ENCODE results near the gene CDKAL1. TPM values are rescaled to one million over a fixed set of nuclear protein-coding genes. Genes with fewer than 3 reads are reported as not detected.

The CDKAL1 gene
- polyA plus RNA-seq, 2 of the 4 experiments (the other 2 are of a cell fraction), result 4.7 to 8.3 TPM

- H3K4me2 ChIP-seq, result peak overlapping the region; percentile 69
- ChIA-PET POLR2A (no interaction called here), CTCF (no interaction called here)
- ATAC-seq, result no peak
- FAIRE-seq, result no peak
- no peak for DNase-seq (ENCODE audit: low read depth in 1 of 2, low spot score in 1 of 2)
- H3K4me1 ChIP-seq, result peaks cover 6% of the 10 kb centered on the region; the same call in 1 of the 3 replicates
- WGBS (ENCODE audit: missing lambda C conversion rate), result 45% methylated on average over 6 of the region's 6 CpGs
- no peaks in the 10 kb centered on the region for H3K9me3 ChIP-seq
- H3K27ac ChIP-seq, result peak overlapping the region; percentile 77 to 90
- TF ChIP-seq HDAC2 (IDR thresholded peaks at IDR 0.05) (no peak), EP300 (IDR thresholded peaks at IDR 0.05) (no peak)
- H3K4me3 ChIP-seq, result peak overlapping the region; percentile 58
These were observed 437 bp upstream of the CDKAL1 start for GRCh38 chr6:20533746-20534294.

- H3K4me2 ChIP-seq, result no peak overlapping the region
- ATAC-seq, result no peak
- no peak for DNase-seq (ENCODE audit: low read depth in 1 of 2, low spot score in 1 of 2)
- ChIA-PET POLR2A (no interaction called here), CTCF (interaction anchor here (0.7 to 1.3 kb wide), 3 partner anchors 10 to 1042 kb away, joined by 3 to 5 read pairs (median 3); no protein-coding TSS in a partner anchor)
- no peaks in the 10 kb centered on the region for H3K9me3 ChIP-seq
- H3K4me3 ChIP-seq, result no peak overlapping the region
- no peak for FAIRE-seq
- 82% methylated on average over 1 of the region's 1 CpG for WGBS (ENCODE audit: missing lambda C conversion rate)
- TF ChIP-seq MYC (IDR thresholded peaks at IDR 0.05; ENCODE audit: borderline replicate concordance, low read length) (no peak), KDM1A (IDR thresholded peaks at IDR 0.05; ENCODE audit: low read depth) (no peak), FOSB (CRISPR knock-in tag; IDR thresholded peaks at IDR 0.05) (no peak), E2F6 (IDR thresholded peaks at IDR 0.05; ENCODE audit: borderline replicate concordance, low read depth) (no peak), RAD21 (conservative IDR thresholded peaks at IDR 0.05 in 1 of 2, IDR thresholded peaks at IDR 0.05 in 1 of 2) (no peak)
- no peak overlapping the region for H3K27ac ChIP-seq
- H3K4me1 ChIP-seq, result peaks cover 16% of the 10 kb centered on the region; the same call in 2 of the 3 replicates
These were observed 3.9 kb downstream of the CDKAL1 start for GRCh38 chr6:20538131-20538662.

- H3K27ac ChIP-seq, result no peak overlapping the region
- FAIRE-seq (no peak), ATAC-seq (no peak), DNase-seq (ENCODE audit: low read depth in 1 of 2, low spot score in 1 of 2) (no peak)
- 91% methylated on average over 4 of the region's 4 CpGs for WGBS (ENCODE audit: missing lambda C conversion rate)
- CTCF ChIA-PET, result interaction anchor here (1.3 kb wide), 1 partner anchor 18 kb away, joined by 3 read pairs; no protein-coding TSS in a partner anchor
- no peak overlapping the region for H3K4me3 ChIP-seq
- TF ChIP-seq NPAS2 (CRISPR knock-in tag; IDR thresholded peaks at IDR 0.05; ENCODE audit: borderline replicate concordance) (no peak), HEYL (CRISPR knock-in tag; IDR thresholded peaks at IDR 0.05) (no peak), NFE2L2 (conservative IDR thresholded peaks at IDR 0.05; ENCODE audit: low read length) (no peak), FOXS1 (CRISPR knock-in tag; IDR thresholded peaks at IDR 0.05) (no peak)
- H3K4me2 ChIP-seq, result no peak overlapping the region
- H3K4me1 ChIP-seq, result peaks cover 19% of the 10 kb centered on the region; the same call in 2 of the 3 replicates
- no peaks in the 10 kb centered on the region for H3K9me3 ChIP-seq
- POLR2A ChIA-PET, result no interaction called here
These were observed 4.7 kb downstream of the CDKAL1 start for GRCh38 chr6:20538907-20539306.

GRCh38 chr6:20539387-20539786, 5.1 kb downstream of the CDKAL1 start:
- no peak overlapping the region for H3K27ac ChIP-seq
- ChIA-PET POLR2A (no interaction called here), CTCF (no interaction called here)
- peaks cover 19% of the 10 kb centered on the region; the same call in 2 of the 3 replicates for H3K4me1 ChIP-seq
- FAIRE-seq (no peak), ATAC-seq (no peak), DNase-seq (ENCODE audit: low read depth in 1 of 2, low spot score in 1 of 2) (no peak)
- 90% methylated on average over 2 of the region's 2 CpGs for WGBS (ENCODE audit: missing lambda C conversion rate)
- no peaks in the 10 kb centered on the region for H3K9me3 ChIP-seq
- H3K4me3 ChIP-seq, result no peak overlapping the region
- no peak for TF ChIP-seq PBX3 (IDR thresholded peaks at IDR 0.05)
- no peak for TF ChIP-seq NPAS2 (CRISPR knock-in tag; IDR thresholded peaks at IDR 0.05; ENCODE audit: borderline replicate concordance)
- TF ChIP-seq EHMT2 (IDR thresholded peaks at IDR 0.05; ENCODE audit: low read depth), result no peak
- TF ChIP-seq GATA3 (IDR thresholded peaks at IDR 0.05; ENCODE audit: borderline replicate concordance), result no peak
- no peak for TF ChIP-seq FOXS1 (CRISPR knock-in tag; IDR thresholded peaks at IDR 0.05)
- TF ChIP-seq ZSCAN20 (CRISPR knock-in tag; IDR thresholded peaks at IDR 0.05), result no peak
- no peak for TF ChIP-seq SREBF2 (IDR thresholded peaks at IDR 0.05)
- TF ChIP-seq ZC3H11A (IDR thresholded peaks at IDR 0.05), result no peak
- no peak for TF ChIP-seq REST (IDR thresholded peaks at IDR 0.05)
- no peak for TF ChIP-seq CHD2 (IDR thresholded peaks at IDR 0.05; ENCODE audit: low read length, partially characterized antibody)
- TF ChIP-seq ZNF302 (CRISPR knock-in tag; IDR thresholded peaks at IDR 0.05), result no peak
- no peak for TF ChIP-seq ZFP36 (IDR thresholded peaks at IDR 0.05; ENCODE audit: borderline replicate concordance, partially characterized antibody)
- TF ChIP-seq FOSB (CRISPR knock-in tag; IDR thresholded peaks at IDR 0.05), result no peak
- TF ChIP-seq RAD21 (conservative IDR thresholded peaks at IDR 0.05 in 1 of 2, IDR thresholded peaks at IDR 0.05 in 1 of 2), result no peak
- TF ChIP-seq JUN (IDR thresholded peaks at IDR 0.05), result no peak
- TF ChIP-seq ATOH8 (CRISPR knock-in tag; IDR thresholded peaks at IDR 0.05; ENCODE audit: low read depth), result no peak
- TF ChIP-seq TP53 (CRISPR knock-in tag; IDR thresholded peaks at IDR 0.05), result no peak
- H3K4me2 ChIP-seq, result no peak overlapping the region
